GM12878 (cell line): ENCODE results near the gene SPDYE1. TPM values are rescaled to one million over a fixed set of nuclear protein-coding genes. Genes with fewer than 3 reads are reported as not detected.
"Not testable (repeated sequence)": the region's sequence is repeated elsewhere in the genome, so short reads cannot be mapped to it uniquely, and the experiment has no call there.

Experiments used
- ATAC-seq: fragments of 200-7000 bp; cut with Tn5 transposase; 3 replicates; pipeline ENCODE4 v1.9.1; 2020; ENCODE audit warnings: mild to moderate bottlenecking, moderate library complexity
- BruUV-seq: library from RNA; stranded (reverse); fragments of 400-500 nt; replicated peaks from 2 replicates; lab custom pipeline; 2021; lab: Mats Ljungman, UMichigan
- CTCF ChIA-PET: fragments of 300-600 bp; sonication (Branson Sonifier 250); formaldehyde crosslinking; extraction: SDS; loops from one replicate; lab custom pipeline; 2021; ENCODE audit warnings: inconsistent platforms; lab: Yijun Ruan, JAX
- POLR2A ChIA-PET: fragments of 350-600 bp; formaldehyde crosslinking; extraction: SDS; loops from one replicate; lab custom pipeline; 2021; ENCODE audit warnings: inconsistent platforms; lab: Charles Lee
- RAD21 ChIA-PET: fragments of 300-600 bp; sonication (Branson Sonifier 250); formaldehyde crosslinking; loops from one replicate; lab custom pipeline; 2023; ENCODE audit warnings: antibody characterized with exemption; ENCODE audit not compliant: unreplicated experiment; lab: Charles Lee
- SMC1A ChIA-PET: fragments of 300-600 bp; sonication (Branson Sonifier 250); formaldehyde crosslinking; loops from one replicate; lab custom pipeline; 2023; ENCODE audit not compliant: unreplicated experiment, uncharacterized antibody; lab: Charles Lee
- DNase-seq: peaks from one replicate; pipeline ENCODE4 v3.0.0-alpha.2; 2011; ENCODE audit warnings: low read depth, low spot score
- FAIRE-seq: peaks from 3 replicates; lab custom pipeline; 2011; peaks lifted over from hg19 to GRCh38; lab: Jason Lieb, UNC
- H2AFZ ChIP-seq: 2 replicates; pipeline ENCODE4 v1.6.0; 2011; ENCODE audit warnings: low read depth, low read length, control low read depth; ENCODE audit not compliant: control insufficient read depth
- H3K27ac ChIP-seq: 2 replicates; pipeline ENCODE4 v1.5.1; 2011; ENCODE audit warnings: control low read depth; ENCODE audit not compliant: control insufficient read depth, insufficient read depth
- H3K27me3 ChIP-seq, 2 experiments: replicated peaks in 1 of 2; 2 replicates each; pipeline versions ENCODE4 v1.6.0 to v1.6.1; 2011; ENCODE audit warnings: low read length in 1 of 2; ENCODE audit not compliant: control insufficient read depth in 2 of 2, insufficient read depth in 2 of 2
- H3K36me3 ChIP-seq, 2 experiments: 2 replicates each; pipeline ENCODE4 v1.5.1; 2011; ENCODE audit warnings: low read length in 1 of 2; ENCODE audit not compliant: control insufficient read depth in 2 of 2, insufficient read depth in 2 of 2
- H3K4me1 ChIP-seq: 2 replicates; pipeline ENCODE4 v1.6.1; 2011; ENCODE audit warnings: mild to moderate bottlenecking, low read length, moderate library complexity, mixed read lengths; ENCODE audit not compliant: control insufficient read depth, insufficient read depth
- H3K4me2 ChIP-seq: 2 replicates; pipeline ENCODE4 v1.6.0; 2011; ENCODE audit warnings: control low read depth; ENCODE audit not compliant: control insufficient read depth, insufficient read depth
- H3K4me3 ChIP-seq: fragments of 200-600 bp; sonication (generic); 2 replicates; pipeline ENCODE4 v1.5.1; 2016
- H3K79me2 ChIP-seq: 2 replicates; pipeline ENCODE4 v1.6.0; 2011; ENCODE audit warnings: low read length; ENCODE audit not compliant: control insufficient read depth, insufficient read depth
- H3K9ac ChIP-seq: 2 replicates; pipeline ENCODE4 v1.8.0; 2011; ENCODE audit warnings: low read length, control low read depth, mixed read lengths; ENCODE audit not compliant: control insufficient read depth, insufficient read depth
- H3K9me3 ChIP-seq: replicated peaks from 3 replicates; pipeline ENCODE4 v1.5.1; 2011; ENCODE audit warnings: mild to moderate bottlenecking, low read length; ENCODE audit not compliant: control insufficient read depth, insufficient read depth
- H4K20me1 ChIP-seq: 2 replicates; pipeline ENCODE4 v1.6.0; 2011; ENCODE audit not compliant: control insufficient read depth, insufficient read depth
- WGBS: methylation state at CpG from one replicate; pipeline ENCODE4 v1.1.6; 2016; ENCODE audit warnings: low lambda C conversion rate; ENCODE audit not compliant: insufficient replicate concordance, insufficient coverage; ENCODE audit errors: missing lambda C conversion rate; 5-methylcytosine and 5-hydroxymethylcytosine counted together
- in situ Hi-C: fragments of 300-500 bp; cut with MboI; formaldehyde crosslinking; loops from 9 replicates; pipeline ENCODE4 v1.14.3; 2018; ENCODE audit warnings: mixed read lengths
- intact Hi-C: fragments of 100-400 bp; cut with micrococcal nuclease; formaldehyde crosslinking; loops from one replicate; pipeline ENCODE4 v1.14.2; 2022; ENCODE audit not compliant: unreplicated experiment
- polyA plus RNA-seq, 11 experiments: library from polyadenylated mRNA; depleted of rRNA in 4 of 11; unstranded in 6 of 11; stranded (reverse) in 5 of 11; fragments of >200 nt; fragmentation: Nextera tagmentation in 4 of 11; fragmentation: Illumina TruSeq in 1 of 11; extraction: Ambion mirVana in 4 of 11; extraction: Trizol in 1 of 11; gene quantifications; 1 replicate in 1 of 11; 2 replicates in 10 of 11; pipeline versions ENCODE4 v1.2.1 to v1.2.3, GENCODE V29; 2011 to 2016; ENCODE audit warnings: inconsistent platforms in 2 of 11, missing spikeins in 2 of 11, low read depth in 1 of 11
- total RNA-seq, 4 experiments: library from RNA; depleted of rRNA in 3 of 4; stranded (reverse); fragments of >200 nt in 3 of 4; fragmentation: Illumina TruSeq in 1 of 4; extraction: Trizol in 1 of 4; gene quantifications; 2 replicates each; pipeline versions ENCODE4 v1.2.1 to v1.2.3, GENCODE V29; 2013 to 2021

Gene SPDYE1
- total and polyA plus RNA-seq, 10 of the 15 experiments (the other 5 are each of a cell fraction or from before 2014, with no cell fraction given): 0.04 to 1.3 (median 0.07) TPM; not detected in 3

- DNase-seq, H3K27me3 ChIP-seq, H4K20me1 ChIP-seq, in situ Hi-C loops, POLR2A ChIA-PET, CTCF ChIA-PET, BruUV-seq, ATAC-seq, H3K4me3 ChIP-seq, H3K36me3 ChIP-seq, FAIRE-seq, H3K9ac ChIP-seq, H3K4me1 ChIP-seq, intact Hi-C loops, H3K27ac ChIP-seq, RAD21 ChIA-PET, H3K9me3 ChIP-seq, H3K79me2 ChIP-seq, H2AFZ ChIP-seq, H3K4me2 ChIP-seq, SMC1A ChIA-PET: not testable (repeated sequence)
- 73% methylated on average over 9 of the region's 11 CpGs for WGBS
Observed at GRCh38 chr7:43969586-43969985, 28.1 kb upstream of the SPDYE1 start.

GRCh38 chr7:43970698-43971097 lies 27.0 kb upstream of the SPDYE1 start:
- DNase-seq, BruUV-seq, H3K9me3 ChIP-seq, H3K27me3 ChIP-seq, FAIRE-seq, SMC1A ChIA-PET, H3K4me3 ChIP-seq, POLR2A ChIA-PET, H4K20me1 ChIP-seq, H3K9ac ChIP-seq, intact Hi-C loops, H3K36me3 ChIP-seq, H3K4me2 ChIP-seq, CTCF ChIA-PET, H3K79me2 ChIP-seq, RAD21 ChIA-PET, H2AFZ ChIP-seq, in situ Hi-C loops, H3K4me1 ChIP-seq, H3K27ac ChIP-seq, ATAC-seq: not testable (repeated sequence)
- 77% methylated on average over 3 of the region's 5 CpGs for WGBS

DNA sequence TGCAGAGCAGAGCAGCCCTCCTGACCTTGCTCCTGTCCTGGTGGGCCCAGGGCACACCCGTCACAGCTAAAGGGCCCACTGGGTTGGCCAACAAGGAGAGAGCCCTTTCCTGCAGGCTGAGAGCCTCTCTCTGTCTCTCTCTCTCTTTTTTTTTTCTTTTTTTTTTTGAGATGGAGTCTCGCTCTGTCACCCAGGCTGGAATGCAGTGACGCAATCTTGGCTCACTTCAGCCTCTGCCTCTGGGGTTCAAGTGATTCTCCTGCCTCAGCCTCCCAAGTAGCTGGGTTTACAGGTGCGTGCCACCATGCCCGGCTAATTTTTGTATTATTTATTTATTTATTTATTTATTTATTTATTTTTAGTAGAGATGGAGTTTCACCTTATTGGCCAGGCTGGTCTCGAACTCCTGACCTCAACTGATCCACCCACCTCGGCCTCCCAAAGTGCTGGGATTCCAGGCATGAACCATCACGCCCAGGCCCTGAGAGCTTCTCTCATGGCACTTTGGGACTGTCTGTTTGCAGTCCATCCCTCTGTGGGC lies 23.6 kb upstream of the SPDYE1 start:
- DNase-seq, H3K36me3 ChIP-seq, BruUV-seq, RAD21 ChIA-PET, H2AFZ ChIP-seq, FAIRE-seq, H3K79me2 ChIP-seq, H3K4me1 ChIP-seq, SMC1A ChIA-PET, H3K4me3 ChIP-seq, H3K9ac ChIP-seq, H4K20me1 ChIP-seq, POLR2A ChIA-PET, H3K9me3 ChIP-seq, H3K27ac ChIP-seq, H3K4me2 ChIP-seq, in situ Hi-C loops, ATAC-seq, CTCF ChIA-PET, intact Hi-C loops, H3K27me3 ChIP-seq: not testable (repeated sequence)
- 85% methylated on average over 5 of the region's 8 CpGs for WGBS

- RAD21 ChIA-PET, CTCF ChIA-PET, H2AFZ ChIP-seq, H3K4me3 ChIP-seq, H3K4me2 ChIP-seq, intact Hi-C loops, H3K9ac ChIP-seq, H3K9me3 ChIP-seq, POLR2A ChIA-PET, BruUV-seq, H3K27me3 ChIP-seq, H3K4me1 ChIP-seq, in situ Hi-C loops, ATAC-seq, SMC1A ChIA-PET, H3K79me2 ChIP-seq, DNase-seq, FAIRE-seq, H3K36me3 ChIP-seq, H4K20me1 ChIP-seq, H3K27ac ChIP-seq: not testable (repeated sequence)
- 77% methylated on average over 10 of the region's 10 CpGs for WGBS
Observed at GRCh38 chr7:43974725-43975482, 22.8 kb upstream of the SPDYE1 start.
